Limb (tissue), 2 donors: Measurements from ENCODE around the gene FFAR3.

ENCODE experiments used
- DNase-seq, 2 donors: peaks; one replicate each; pipeline ENCODE4 v3.0.0-alpha.2; 2016; ENCODE audit errors: extremely low spot score in 2 of 2

FFAR3 gene

GRCh38 chr19:35330475-35330874, 27.8 kb upstream of the FFAR3 start:
- no peak for DNase-seq

- no peak for DNase-seq
Observed at GRCh38 chr19:35331551-35332214, 26.6 kb upstream of the FFAR3 start.

- no peak for DNase-seq
Observed at GRCh38 chr19:35332817-35333216, 25.4 kb upstream of the FFAR3 start.

- DNase-seq: no peak
Observed at GRCh38 chr19:35334144-35334753, 24.0 kb upstream of the FFAR3 start.

- DNase-seq: no peak
Observed at GRCh38 chr19:35336166-35336955, 21.9 kb upstream of the FFAR3 start.

- DNase-seq: no peak
Observed at GRCh38 chr19:35337097-35337983, 20.9 kb upstream of the FFAR3 start.

- no peak for DNase-seq
Observed at GRCh38 chr19:35337984-35338296, 20.3 kb upstream of the FFAR3 start.

- no peak for DNase-seq
Observed at GRCh38 chr19:35340431-35340830, 17.8 kb upstream of the FFAR3 start.

GRCh38 chr19:35341006-35341405, 17.3 kb upstream of the FFAR3 start:
- DNase-seq: no peak

GRCh38 chr19:35341565-35342225, 16.6 kb upstream of the FFAR3 start:
- DNase-seq: no peak

- no peak for DNase-seq
Observed at GRCh38 chr19:35342430-35342829, 15.8 kb upstream of the FFAR3 start.

- no peak for DNase-seq
Observed at GRCh38 chr19:35344511-35345031, 13.7 kb upstream of the FFAR3 start.

- DNase-seq: no peak
Observed at GRCh38 chr19:35345671-35346111, 12.6 kb upstream of the FFAR3 start.

- no peak for DNase-seq
Observed at GRCh38 chr19:35346193-35347052, 11.8 kb upstream of the FFAR3 start.

- no peak for DNase-seq
Observed at GRCh38 chr19:35347171-35347929, 10.9 kb upstream of the FFAR3 start, which contains the start of gene FFAR1. TSS of gene FFAR1 (plus strand) at chr19:35347902. CDS start at chr19:35351552, 3,650 bp downstream.

GRCh38 chr19:35347930-35348298, 10.3 kb upstream of the FFAR3 start:
- no peak for DNase-seq

- peak in 1 of 2 donors; percentile 0 for DNase-seq
Observed at GRCh38 chr19:35348911-35349611, 9.2 kb upstream of the FFAR3 start.
